GM18951 (cell line): ENCODE measurements around the gene GLTPD2.

Experiments used
- POLR2A ChIP-seq: IDR thresholded peaks from 4 replicates; pipeline ENCODE4 v1.6.1; 2011; ENCODE audit warnings: mild to moderate bottlenecking; ENCODE audit not compliant: insufficient read length, insufficient read depth; ENCODE audit errors: extremely low read depth
- in situ Hi-C: fragments of 300-500 bp; cut with MboI; formaldehyde crosslinking; loops from one replicate; pipeline ENCODE4 v1.12.0; 2022; ENCODE audit warnings: low sequenced_read_pairs, mixed read lengths, inconsistent platforms; ENCODE audit not compliant: unreplicated experiment

The GLTPD2 gene

GRCh38 chr17:4788807-4789700 is at the start of gene GLTPD2:
Gene GLTPD2 (plus strand): TSS chr17:4788964. CDS start chr17:4789012, 48 bp downstream.
- in situ Hi-C loops, result no loop called here
- no peak for TF ChIP-seq POLR2A

- in situ Hi-C loops, result no loop called here
- TF ChIP-seq POLR2A, result no peak
Observed at GRCh38 chr17:4739122-4740024, 49.4 kb upstream of the GLTPD2 start, which contains the start of the genes CXCL16 and ZMYND15. Gene CXCL16 (minus strand): TSS chr17:4739928. CDS start chr17:4739339, 589 bp downstream. Gene ZMYND15 (plus strand): TSS chr17:4739833. CDS start chr17:4740549, 716 bp downstream.

DNA sequence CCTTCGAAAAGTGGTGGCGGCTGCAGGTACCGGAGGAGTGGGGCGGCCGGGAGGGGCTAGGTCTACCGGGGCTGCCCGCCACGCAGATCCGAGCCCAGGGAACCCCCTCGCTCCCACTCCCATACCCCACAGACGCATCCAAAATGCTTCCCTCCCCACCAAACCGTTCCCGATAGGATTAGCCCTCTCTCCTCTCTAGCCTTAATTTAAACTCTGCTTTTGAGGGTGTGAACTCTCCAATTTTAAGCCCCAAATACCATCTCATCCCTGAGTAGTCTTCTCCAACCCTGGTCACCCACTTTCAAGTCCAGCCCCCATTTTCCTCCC is 48.8 kb upstream of the GLTPD2 start:
- in situ Hi-C loops, result no loop called here
- no peak for TF ChIP-seq POLR2A

DNA sequence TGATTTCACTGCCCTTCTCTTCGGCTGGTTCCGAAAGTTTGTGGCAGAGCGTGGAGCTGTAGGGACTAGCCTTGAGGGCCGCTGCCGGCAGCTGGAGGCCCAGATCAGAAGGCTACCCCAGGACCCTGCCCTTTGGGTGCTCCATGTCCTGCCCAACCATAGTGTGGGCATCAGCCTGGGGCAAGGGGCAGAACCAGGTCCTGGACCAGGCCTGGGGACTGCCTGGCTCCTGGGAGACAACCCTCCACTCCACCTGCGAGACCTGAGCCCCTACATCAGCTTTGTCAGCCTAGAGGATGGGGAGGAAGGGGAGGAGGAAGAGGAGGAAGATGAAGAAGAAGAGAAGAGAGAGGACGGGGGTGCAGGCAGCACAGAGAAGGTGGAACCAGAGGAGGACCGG is 48.2 kb upstream of the GLTPD2 start:
- TF ChIP-seq POLR2A, result no peak
- in situ Hi-C loops, result no loop called here

DNA sequence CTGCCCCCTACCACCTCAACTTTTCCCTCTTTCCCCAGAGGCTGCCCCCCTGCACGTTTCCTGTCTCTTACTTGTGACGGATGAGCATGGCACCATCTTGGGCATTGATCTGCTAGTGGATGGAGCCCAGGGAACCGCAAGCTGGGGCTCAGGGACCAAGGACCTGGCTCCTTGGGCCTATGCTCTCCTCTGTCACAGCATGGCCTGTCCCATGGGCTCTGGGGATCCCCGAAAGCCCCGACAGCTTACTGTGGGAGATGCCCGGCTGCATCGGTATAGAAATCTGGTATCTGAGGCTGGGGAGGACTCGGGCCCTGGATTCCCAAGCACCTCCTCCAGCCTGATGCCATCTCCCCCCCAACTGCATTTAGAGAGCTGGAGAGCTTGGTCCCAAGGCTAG is 47.2 kb upstream of the GLTPD2 start:
- no peak for TF ChIP-seq POLR2A
- in situ Hi-C loops, result no loop called here

GRCh38 chr17:4742133-4742532 is 46.6 kb upstream of the GLTPD2 start:
- no peak for TF ChIP-seq POLR2A
- in situ Hi-C loops, result no loop called here

DNA sequence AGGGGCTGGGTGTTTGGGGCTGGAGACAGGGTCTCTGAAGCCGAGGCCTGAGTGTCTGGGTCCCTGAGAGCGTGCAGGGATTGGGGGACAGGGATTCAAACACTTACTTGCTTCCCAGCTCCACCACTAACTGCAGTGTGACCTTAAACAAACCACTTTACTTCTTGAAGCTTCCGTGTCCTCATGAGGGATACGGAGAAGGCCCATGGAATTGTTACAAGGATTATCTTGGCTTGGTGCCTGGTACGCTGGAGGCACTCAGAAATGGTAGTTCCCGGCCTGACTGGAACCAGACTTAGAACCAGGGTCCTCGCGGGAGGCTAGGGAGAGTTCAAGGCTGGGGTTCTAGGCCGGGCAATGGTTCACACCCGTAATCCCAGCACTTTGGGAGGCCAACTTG is 46.1 kb upstream of the GLTPD2 start:
- in situ Hi-C loops, result no loop called here
- TF ChIP-seq POLR2A, result no peak

DNA sequence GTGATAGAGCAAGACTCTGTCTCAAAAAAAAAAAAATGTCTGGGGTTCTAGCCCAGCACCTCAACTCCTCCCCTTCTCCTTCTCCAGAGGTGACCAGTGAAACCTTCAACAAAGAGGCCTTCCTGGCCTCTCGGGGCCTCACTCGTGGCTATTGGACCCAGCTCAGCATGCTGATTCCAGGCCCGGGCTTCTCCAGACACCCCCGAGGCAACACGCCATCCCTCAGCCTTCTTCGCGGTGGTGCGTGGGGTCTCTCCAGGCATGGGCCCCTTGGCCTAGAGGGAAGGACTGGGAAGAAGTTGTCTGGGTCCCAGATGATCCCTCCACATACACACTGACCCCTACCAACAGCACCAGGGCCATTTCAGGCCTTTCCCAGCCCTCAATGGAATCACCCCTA is 45.5 kb upstream of the GLTPD2 start:
- in situ Hi-C loops, result no loop called here
- no peak for TF ChIP-seq POLR2A

GRCh38 chr17:4743898-4744297 is 44.9 kb upstream of the GLTPD2 start:
- in situ Hi-C loops, result no loop called here
- TF ChIP-seq POLR2A, result no peak

- no peak for TF ChIP-seq POLR2A
- in situ Hi-C loops, result no loop called here
Observed at GRCh38 chr17:4744999-4745969, 43.5 kb upstream of the GLTPD2 start.

DNA sequence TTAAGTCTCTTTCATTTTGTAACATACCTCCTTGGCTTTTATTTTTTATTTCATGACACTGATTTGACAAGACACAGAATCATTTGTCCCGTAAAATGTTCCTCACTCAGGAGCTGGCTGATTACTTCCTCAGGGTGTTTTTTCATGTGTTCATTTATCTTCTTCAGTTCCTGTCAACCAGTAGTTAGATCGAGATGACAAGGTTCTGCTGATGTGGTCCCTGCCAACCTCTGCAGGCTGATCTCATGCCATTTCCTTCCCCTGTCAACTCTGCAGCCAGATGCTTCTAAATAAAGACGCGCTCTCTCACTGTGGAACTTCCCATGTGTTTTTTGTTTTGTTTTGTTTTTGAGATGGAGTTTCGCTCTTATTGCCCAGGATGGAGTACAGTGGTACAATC is 40.9 kb upstream of the GLTPD2 start:
- in situ Hi-C loops, result no loop called here

DNA sequence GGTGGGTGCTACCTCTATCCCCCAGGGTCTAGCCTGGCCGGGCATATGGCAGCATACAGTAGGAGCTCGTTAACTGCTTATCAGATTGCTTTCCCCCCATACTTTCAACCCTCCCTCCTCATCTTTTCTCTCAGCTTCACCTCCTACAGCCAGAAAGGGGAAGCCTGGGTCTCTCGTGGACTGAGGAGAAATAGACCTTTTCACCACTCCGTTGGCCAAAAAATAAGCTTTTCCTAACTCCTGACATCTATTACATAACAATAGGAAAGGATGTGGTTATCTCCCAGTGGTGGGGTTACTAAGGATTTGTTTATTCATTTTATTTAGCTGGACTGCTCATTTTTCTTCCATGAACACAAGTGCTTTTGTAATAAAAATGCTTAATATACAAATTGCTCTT is 40.1 kb upstream of the GLTPD2 start:
- no peak for TF ChIP-seq POLR2A
- in situ Hi-C loops, result no loop called here

More for the DNA sequence above, 40.9 kb upstream of the GLTPD2 start:
- TF ChIP-seq POLR2A, result no peak

DNA sequence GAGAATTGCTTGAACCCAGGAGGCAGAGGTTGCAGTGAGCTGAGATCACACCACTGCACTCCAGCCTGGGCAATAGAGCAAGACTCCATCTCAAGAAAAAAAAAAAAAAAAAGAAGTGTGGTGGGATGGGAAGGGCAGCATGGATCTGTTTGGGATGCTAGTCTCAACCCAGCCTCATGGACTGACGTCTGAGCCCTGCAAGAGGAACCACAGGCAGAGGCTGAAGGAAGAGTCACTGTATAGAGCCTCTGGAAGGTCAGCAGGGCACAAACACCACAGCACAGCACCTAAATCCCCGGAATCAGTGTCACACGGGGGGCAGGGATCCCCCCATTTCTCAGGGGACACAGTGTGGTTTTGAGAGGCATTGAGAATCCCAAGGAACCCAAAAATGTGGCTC is 38.2 kb upstream of the GLTPD2 start:
- in situ Hi-C loops, result no loop called here
- no peak for TF ChIP-seq POLR2A

DNA sequence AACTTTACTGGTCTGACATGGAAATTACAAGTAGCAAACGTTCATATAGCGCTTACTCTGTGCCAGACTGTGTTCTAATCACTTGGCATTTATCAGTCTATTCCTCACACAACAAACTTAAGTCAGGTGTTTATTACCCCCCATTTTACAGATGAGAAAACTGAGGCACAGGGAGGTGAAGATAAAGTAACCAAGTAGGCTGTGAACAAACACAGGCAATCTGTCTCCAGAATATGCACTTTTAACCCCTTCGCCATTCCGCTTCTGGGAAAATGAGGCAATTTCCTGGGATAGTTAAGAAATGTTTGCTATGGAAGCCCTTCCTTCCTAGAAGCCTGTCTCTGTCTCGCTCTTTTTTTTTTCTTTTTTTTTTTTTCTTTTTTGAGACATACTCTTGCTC is 36.8 kb upstream of the GLTPD2 start:
- in situ Hi-C loops, result no loop called here
- no peak for TF ChIP-seq POLR2A
